CD4-positive, alpha-beta T cell (primary cell): ENCODE results near the gene TUBGCP6. TPM values are rescaled to one million over a fixed set of nuclear protein-coding genes. Genes with fewer than 3 reads are reported as not detected.

Experiments
- ATAC-seq: fragments of 200-7000 bp; cut with Tn5 transposase; one replicate; pipeline ENCODE4 v1.10.0; 2022; ENCODE audit warnings: mild to moderate bottlenecking; ENCODE audit not compliant: poor library complexity
- CTCF ChIA-PET: fragments of 350-600 bp; sonication (Branson Sonifier 250); formaldehyde crosslinking; loops from one replicate; lab custom pipeline; 2021; ENCODE audit warnings: antibody characterized with exemption, inconsistent platforms; lab: Charles Lee
- POLR2A ChIA-PET: fragments of 350-600 bp; sonication (Branson Sonifier 250); formaldehyde crosslinking; loops from one replicate; lab custom pipeline; 2021; ENCODE audit warnings: antibody characterized with exemption, inconsistent platforms; lab: Charles Lee
- DNase-seq, 14 experiments: peaks; one replicate each; pipeline ENCODE4 v3.0.0-alpha.2; 2013 to 2020; ENCODE audit warnings: mixed read lengths in 2 of 14
- H3K27ac ChIP-seq, 2 donors: one replicate each; pipeline versions ENCODE4 v1.5.1 to v1.7.0; 2013; ENCODE audit warnings: low read length in 2 of 2, low read depth in 1 of 2, mild to moderate bottlenecking in 1 of 2
- H3K27me3 ChIP-seq, 2 experiments: 1 replicate in 1 of 2; 2 replicates in 1 of 2; pipeline versions ENCODE4 v1.6.1 to v1.7.0; 2013; ENCODE audit warnings: low read length in 2 of 2, control low read depth in 1 of 2, mild to moderate bottlenecking in 1 of 2, moderate library complexity in 1 of 2; ENCODE audit not compliant: insufficient read depth in 2 of 2, control insufficient read depth in 1 of 2
- H3K36me3 ChIP-seq: one replicate; pipeline ENCODE4 v1.6.1; 2013; ENCODE audit warnings: low read length, control low read depth; ENCODE audit not compliant: insufficient read depth
- H3K4me1 ChIP-seq: one replicate; pipeline ENCODE4 v1.6.1; 2013; ENCODE audit warnings: low read length, control low read depth; ENCODE audit not compliant: insufficient read depth
- H3K4me3 ChIP-seq: one replicate; pipeline ENCODE4 v1.5.1; 2013; ENCODE audit warnings: mild to moderate bottlenecking, low read length, moderate library complexity
- H3K9me3 ChIP-seq, 2 experiments: 1 replicate in 1 of 2; 2 replicates in 1 of 2; pipeline versions ENCODE4 v1.6.1 to v1.7.0; 2013; ENCODE audit warnings: low read length in 2 of 2, mild to moderate bottlenecking in 2 of 2, control low read depth in 1 of 2, moderate library complexity in 1 of 2; ENCODE audit not compliant: control insufficient read depth in 1 of 2, insufficient read depth in 1 of 2
- H3K27ac Mint-ChIP-seq: one replicate; pipeline ENCODE4 v1.8.0; 2020; ENCODE audit warnings: mixed read lengths
- H3K27me3 Mint-ChIP-seq: one replicate; pipeline ENCODE4 v1.8.0; 2021; ENCODE audit warnings: mixed read lengths
- H3K36me3 Mint-ChIP-seq: one replicate; pipeline ENCODE4 v1.8.0; 2021; ENCODE audit warnings: low read depth, mixed read lengths
- H3K4me1 Mint-ChIP-seq: one replicate; pipeline ENCODE4 v1.8.0; 2021; ENCODE audit warnings: low read depth, mixed read lengths
- H3K4me3 Mint-ChIP-seq: one replicate; pipeline ENCODE4 v1.8.0; 2020; ENCODE audit warnings: mild to moderate bottlenecking, mixed read lengths
- H3K9me3 Mint-ChIP-seq: one replicate; pipeline ENCODE4 v1.8.0; 2020; ENCODE audit warnings: mixed read lengths
- intact Hi-C, 2 experiments: fragments of 100-400 bp; cut with DNase I in 1 of 2; cut with micrococcal nuclease in 1 of 2; formaldehyde crosslinking; loops; one replicate each; pipeline versions ENCODE4 v1.15.1 to v1.9.0; 2023 to 2025; cut with DNase I, micrococcal nuclease
- total RNA-seq, 174 experiments: library from RNA in 2 of 174; stranded (reverse) in 2 of 174; gene quantifications; one replicate each; pipeline ENCODE4 v1.2.3 and lab custom pipeline; 2021 to 2026
- TF ChIP-seq, protein P1 (sequence below): fragments of 200-600 bp; IDR thresholded peaks from one replicate; pipeline ENCODE4 v1.8.0; 2022; ENCODE audit warnings: antibody characterized with exemption, mild to moderate bottlenecking

Gene TUBGCP6
- total RNA-seq, 2 experiments from 2014 or later = 124 to 126 TPM

DNA sequence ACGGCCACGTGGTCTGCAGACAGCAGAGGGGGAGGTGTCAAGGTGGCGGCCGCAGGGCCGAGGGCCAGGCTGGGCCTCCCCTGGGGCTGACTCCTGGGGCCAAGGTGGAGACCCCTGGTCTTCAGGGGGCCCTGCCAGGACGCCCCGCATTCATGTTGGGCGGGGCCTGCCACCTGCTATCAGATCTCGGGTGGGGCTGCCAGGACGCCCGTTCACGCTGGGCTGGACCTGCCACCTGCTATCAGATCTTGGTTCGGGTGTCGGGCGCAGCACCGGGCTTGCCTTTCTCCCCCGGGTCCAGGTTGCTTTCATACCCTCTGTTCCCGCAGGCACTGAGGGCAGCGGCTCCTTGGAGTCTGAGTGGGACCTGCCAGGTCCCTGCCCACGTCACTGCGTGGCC, 41.5 kb upstream of the TUBGCP6 start:
- Mint-ChIP-seq H3K4me1 (no peaks in the 10 kb centered on the region), H3K27me3 (peaks cover 3% of the 10 kb centered on the region), H3K27ac (no peak overlapping the region), H3K4me3 (no peak overlapping the region), H3K9me3 (no peaks in the 10 kb centered on the region), H3K36me3 (no peaks in the 10 kb centered on the region)
- CTCF ChIA-PET = no interaction called here
- intact Hi-C loops = no loop called here
- H3K27me3 ChIP-seq = peaks cover 5 to 15% of the 10 kb centered on the region in 2 experiments
- POLR2A ChIA-PET = no interaction called here
- DNase-seq (no peak), ATAC-seq (no peak)
- no peaks in the 10 kb centered on the region for H3K4me1 ChIP-seq
- H3K9me3 ChIP-seq = peaks cover 0 to 4% of the 10 kb centered on the region in 2 experiments
- H3K36me3 ChIP-seq = no peaks in the 10 kb centered on the region
- no peak overlapping the region for H3K27ac ChIP-seq
- H3K4me3 ChIP-seq = no peak overlapping the region
- TF ChIP-seq, protein P1, sequence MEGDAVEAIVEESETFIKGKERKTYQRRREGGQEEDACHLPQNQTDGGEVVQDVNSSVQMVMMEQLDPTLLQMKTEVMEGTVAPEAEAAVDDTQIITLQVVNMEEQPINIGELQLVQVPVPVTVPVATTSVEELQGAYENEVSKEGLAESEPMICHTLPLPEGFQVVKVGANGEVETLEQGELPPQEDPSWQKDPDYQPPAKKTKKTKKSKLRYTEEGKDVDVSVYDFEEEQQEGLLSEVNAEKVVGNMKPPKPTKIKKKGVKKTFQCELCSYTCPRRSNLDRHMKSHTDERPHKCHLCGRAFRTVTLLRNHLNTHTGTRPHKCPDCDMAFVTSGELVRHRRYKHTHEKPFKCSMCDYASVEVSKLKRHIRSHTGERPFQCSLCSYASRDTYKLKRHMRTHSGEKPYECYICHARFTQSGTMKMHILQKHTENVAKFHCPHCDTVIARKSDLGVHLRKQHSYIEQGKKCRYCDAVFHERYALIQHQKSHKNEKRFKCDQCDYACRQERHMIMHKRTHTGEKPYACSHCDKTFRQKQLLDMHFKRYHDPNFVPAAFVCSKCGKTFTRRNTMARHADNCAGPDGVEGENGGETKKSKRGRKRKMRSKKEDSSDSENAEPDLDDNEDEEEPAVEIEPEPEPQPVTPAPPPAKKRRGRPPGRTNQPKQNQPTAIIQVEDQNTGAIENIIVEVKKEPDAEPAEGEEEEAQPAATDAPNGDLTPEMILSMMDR = no peak

DNA sequence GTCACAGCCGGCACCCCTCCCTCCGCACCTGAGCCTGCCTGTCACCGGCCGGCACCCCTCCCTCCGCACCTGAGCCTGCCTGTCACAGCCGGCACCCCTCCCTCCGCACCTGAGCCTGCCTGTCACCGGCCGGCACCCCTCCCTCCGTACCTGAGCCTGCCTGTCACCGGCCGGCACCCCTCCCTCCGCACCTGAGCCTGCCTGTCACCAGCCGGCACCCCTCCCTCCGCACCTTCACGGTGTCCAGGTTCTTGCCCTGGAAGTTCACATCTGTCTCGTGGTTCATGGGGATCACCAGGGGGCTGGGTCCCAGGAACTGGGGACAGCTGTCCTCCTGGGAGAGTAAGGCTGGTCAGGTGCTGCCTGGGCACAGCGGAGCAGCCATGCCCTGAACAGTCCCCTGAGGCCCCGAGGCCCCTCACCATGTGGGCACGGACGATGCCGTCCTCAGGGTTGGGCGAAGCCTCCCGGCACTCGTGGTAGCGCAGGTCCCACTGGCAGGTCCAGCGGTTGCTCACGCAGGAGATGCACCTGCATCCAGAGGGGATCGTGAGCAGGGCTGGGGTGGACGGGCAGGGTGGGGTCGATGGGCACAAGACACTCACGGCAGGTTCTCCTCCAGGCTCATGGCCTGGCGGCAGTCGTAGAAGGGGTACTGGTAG, 40.9 kb upstream of the TUBGCP6 start:
- Histone ChIP-seq H3K9me3 (no peaks in the 10 kb centered on the region), H3K27ac (no peak overlapping the region), H3K4me1 (no peaks in the 10 kb centered on the region), H3K27me3 (peaks cover 0 to 9% of the 10 kb centered on the region in 2 experiments), H3K4me3 (no peak overlapping the region), H3K36me3 (no peaks in the 10 kb centered on the region)
- intact Hi-C loops = no loop called here
- ChIA-PET CTCF (no interaction called here), POLR2A (no interaction called here)
- Mint-ChIP-seq H3K4me3 (no peak overlapping the region), H3K27ac (no peak overlapping the region), H3K36me3 (no peaks in the 10 kb centered on the region), H3K27me3 (no peaks in the 10 kb centered on the region), H3K9me3 (no peaks in the 10 kb centered on the region), H3K4me1 (no peaks in the 10 kb centered on the region)
- TF ChIP-seq, protein P1 = no peak
- ATAC-seq (no peak), DNase-seq (no peak)

DNA sequence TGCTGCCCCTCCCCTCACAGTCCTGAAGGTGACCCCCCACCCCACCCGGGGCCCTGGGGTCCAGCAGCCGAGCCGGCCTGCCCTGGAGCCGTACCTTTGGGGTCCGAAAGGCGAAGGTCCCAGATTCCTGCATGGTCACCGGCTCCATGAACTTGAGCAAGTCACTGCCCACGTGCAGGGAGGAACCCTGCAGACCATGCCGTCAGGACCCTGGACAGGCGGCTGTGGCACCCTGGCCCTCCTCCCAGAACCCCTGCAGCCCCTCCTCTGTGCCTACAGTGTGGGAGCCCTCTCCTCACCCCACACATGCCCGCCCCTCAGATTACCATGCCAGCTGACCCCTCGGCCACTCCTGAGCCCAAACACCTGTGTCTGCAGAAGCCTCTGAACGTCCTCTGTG, 39.7 kb upstream of the TUBGCP6 start:
- Mint-ChIP-seq H3K4me1 (no peaks in the 10 kb centered on the region), H3K9me3 (no peaks in the 10 kb centered on the region), H3K27ac (no peak overlapping the region), H3K36me3 (no peaks in the 10 kb centered on the region), H3K27me3 (no peaks in the 10 kb centered on the region), H3K4me3 (no peak overlapping the region)
- H3K27ac ChIP-seq = no peak overlapping the region
- no peaks in the 10 kb centered on the region for H3K27me3 ChIP-seq
- H3K36me3 ChIP-seq = no peaks in the 10 kb centered on the region
- ATAC-seq (no peak), DNase-seq (no peak)
- TF ChIP-seq, protein P1 = no peak
- no peaks in the 10 kb centered on the region for H3K9me3 ChIP-seq
- POLR2A ChIA-PET = no interaction called here
- CTCF ChIA-PET = no interaction called here
- no peak overlapping the region for H3K4me3 ChIP-seq
- H3K4me1 ChIP-seq = no peaks in the 10 kb centered on the region
- intact Hi-C loops = no loop called here
